Measurements from ENCODE around the gene SMS.

Gene SMS

GRCh38 chrX:21959362-21960051 lies 19.0 kb downstream of the SMS start:
- Mint-ChIP-seq H3K27me3 (ENCODE audit: low read depth) (no peaks in the 10 kb centered on the region), H3K4me1 (peaks cover 59% of the 10 kb centered on the region), H3K27ac (peak overlapping the region; percentile 35 to 77 (median 61)), H3K36me3 (ENCODE audit: low read depth) (peaks cover 33% of the 10 kb centered on the region), H3K4me3 (no peak overlapping the region), H3K9me3 (no peaks in the 10 kb centered on the region)
- TF ChIP-seq, protein P1, sequence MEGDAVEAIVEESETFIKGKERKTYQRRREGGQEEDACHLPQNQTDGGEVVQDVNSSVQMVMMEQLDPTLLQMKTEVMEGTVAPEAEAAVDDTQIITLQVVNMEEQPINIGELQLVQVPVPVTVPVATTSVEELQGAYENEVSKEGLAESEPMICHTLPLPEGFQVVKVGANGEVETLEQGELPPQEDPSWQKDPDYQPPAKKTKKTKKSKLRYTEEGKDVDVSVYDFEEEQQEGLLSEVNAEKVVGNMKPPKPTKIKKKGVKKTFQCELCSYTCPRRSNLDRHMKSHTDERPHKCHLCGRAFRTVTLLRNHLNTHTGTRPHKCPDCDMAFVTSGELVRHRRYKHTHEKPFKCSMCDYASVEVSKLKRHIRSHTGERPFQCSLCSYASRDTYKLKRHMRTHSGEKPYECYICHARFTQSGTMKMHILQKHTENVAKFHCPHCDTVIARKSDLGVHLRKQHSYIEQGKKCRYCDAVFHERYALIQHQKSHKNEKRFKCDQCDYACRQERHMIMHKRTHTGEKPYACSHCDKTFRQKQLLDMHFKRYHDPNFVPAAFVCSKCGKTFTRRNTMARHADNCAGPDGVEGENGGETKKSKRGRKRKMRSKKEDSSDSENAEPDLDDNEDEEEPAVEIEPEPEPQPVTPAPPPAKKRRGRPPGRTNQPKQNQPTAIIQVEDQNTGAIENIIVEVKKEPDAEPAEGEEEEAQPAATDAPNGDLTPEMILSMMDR (IDR thresholded peaks at IDR 0.05; ENCODE audit: unreplicated experiment in 3 of 3) = no peak

DNA sequence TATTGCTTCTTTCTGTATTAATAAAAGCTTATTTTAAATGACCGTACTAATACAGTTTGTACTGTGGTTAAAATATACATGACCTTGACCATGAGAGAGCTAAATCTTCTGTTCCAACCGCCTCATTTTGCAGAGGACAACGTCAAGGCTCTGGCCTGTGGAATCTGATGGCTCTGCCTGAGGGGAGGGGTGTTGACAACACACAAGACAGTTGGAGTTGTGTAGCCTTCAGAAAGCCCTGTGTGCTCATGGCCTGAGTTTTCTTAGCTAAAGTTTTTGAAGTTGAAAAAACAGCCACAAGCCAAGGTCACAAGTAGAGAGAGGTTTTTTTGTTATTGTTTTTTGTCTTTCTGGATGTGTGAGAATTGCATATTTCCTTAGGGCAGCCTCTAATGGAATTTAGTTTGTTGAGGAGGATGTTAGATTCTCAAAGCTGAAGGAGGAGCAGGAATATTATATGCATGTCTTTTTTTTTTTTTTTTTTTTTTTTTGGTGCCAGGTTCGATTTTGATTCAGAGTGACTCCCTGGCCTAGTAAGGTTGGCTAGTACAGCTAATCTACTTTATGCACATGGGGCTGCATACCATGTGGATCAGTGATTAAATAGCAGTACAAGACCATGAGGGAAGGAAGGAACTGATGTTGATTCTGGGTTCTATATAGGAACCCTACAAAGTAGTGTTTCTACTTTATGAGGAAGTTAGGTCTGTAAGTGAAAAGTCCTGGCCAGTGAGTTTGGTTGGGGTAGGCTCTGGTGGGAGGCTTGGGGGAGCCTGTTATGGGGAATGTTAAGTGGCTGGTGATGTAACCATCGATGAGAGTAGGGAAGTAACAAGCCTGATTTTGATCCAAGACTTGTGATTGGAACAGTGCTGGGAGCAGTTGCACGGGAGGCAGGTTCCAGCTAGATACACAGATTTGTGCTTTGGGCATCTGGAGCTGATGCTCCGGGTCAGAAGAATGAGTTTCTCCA lies 20.3 kb downstream of the SMS start:
- Mint-ChIP-seq H3K27ac (peak overlapping the region; percentile 35 to 77 (median 75)), H3K36me3 (ENCODE audit: low read depth) (peaks cover 30% of the 10 kb centered on the region), H3K4me3 (no peak overlapping the region), H3K4me1 (peaks cover 55% of the 10 kb centered on the region), H3K27me3 (ENCODE audit: low read depth) (no peaks in the 10 kb centered on the region), H3K9me3 (no peaks in the 10 kb centered on the region)
- TF ChIP-seq, protein P1 (IDR thresholded peaks at IDR 0.05; ENCODE audit: unreplicated experiment in 3 of 3) = no peak

GRCh38 chrX:21962361-21962760 lies 21.9 kb downstream of the SMS start:
- Mint-ChIP-seq H3K4me1 (peaks cover 59% of the 10 kb centered on the region), H3K27ac (peak overlapping the region; percentile 69 to 77 (median 76)), H3K36me3 (ENCODE audit: low read depth) (peaks cover 36% of the 10 kb centered on the region), H3K4me3 (no peak overlapping the region), H3K9me3 (no peaks in the 10 kb centered on the region), H3K27me3 (ENCODE audit: low read depth) (no peaks in the 10 kb centered on the region)
- TF ChIP-seq, protein P1 (IDR thresholded peaks at IDR 0.05; ENCODE audit: unreplicated experiment in 3 of 3) = no peak

DNA sequence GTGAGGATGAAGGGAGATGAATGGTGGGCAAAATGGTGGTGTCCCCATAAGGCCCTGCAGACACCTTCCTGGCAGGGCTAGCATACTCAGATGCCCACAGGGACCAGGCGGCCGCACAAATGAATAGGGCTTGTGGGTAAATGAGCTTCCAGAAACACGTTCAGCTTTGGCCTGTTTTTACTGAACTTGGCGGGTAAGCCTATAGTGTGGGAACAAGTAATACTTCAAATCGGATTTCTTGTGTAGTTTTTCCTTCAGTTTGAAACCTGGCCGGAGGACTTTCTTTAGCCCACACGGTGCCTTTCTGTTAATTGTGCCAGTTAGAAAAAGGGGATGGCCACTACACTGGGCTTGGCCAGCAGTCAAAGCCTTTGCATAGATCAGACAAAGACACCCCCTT lies 22.8 kb downstream of the SMS start:
- Mint-ChIP-seq H3K4me1 (peaks cover 59% of the 10 kb centered on the region), H3K4me3 (no peak overlapping the region), H3K36me3 (ENCODE audit: low read depth) (peaks cover 33% of the 10 kb centered on the region), H3K27ac (peak overlapping the region; percentile 46 to 69 (median 55)), H3K27me3 (ENCODE audit: low read depth) (no peaks in the 10 kb centered on the region), H3K9me3 (no peaks in the 10 kb centered on the region)
- TF ChIP-seq, protein P1 (IDR thresholded peaks at IDR 0.05; ENCODE audit: unreplicated experiment in 3 of 3) = no peak

DNA sequence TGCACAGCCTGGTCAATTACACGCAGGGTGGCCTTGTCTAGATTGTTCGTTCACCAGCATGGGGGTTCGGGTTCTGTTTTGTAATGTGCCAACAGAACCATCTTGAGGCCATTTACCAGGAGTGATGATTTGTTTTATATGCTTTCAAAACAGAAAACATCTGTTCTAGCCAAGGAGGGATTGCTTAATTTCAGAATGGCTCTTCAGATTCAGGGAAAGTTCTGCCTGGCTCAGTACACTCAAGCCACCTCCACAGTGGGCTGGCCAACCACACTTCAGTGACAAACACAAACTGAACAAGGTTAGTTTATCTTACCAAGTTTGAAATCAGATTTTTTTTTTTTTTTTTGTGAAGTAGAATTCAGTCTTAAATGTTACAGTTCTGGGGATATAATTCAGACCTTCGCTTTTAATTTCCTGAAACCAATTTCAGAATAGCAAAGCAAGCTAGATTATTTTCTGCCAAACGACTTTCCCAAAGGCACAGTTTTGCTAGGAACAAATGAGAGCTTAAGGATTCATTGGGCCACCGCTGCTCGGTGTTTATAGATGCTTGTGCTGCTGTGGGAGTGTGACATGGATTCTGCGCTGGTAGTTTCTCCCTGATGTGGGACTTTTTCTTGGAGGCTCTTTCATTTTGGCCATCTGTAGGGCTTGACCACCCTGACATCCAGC lies 23.4 kb downstream of the SMS start:
- peak overlapping the region; percentile 46 to 69 (median 55) for H3K27ac Mint-ChIP-seq
- no peaks in the 10 kb centered on the region for H3K27me3 Mint-ChIP-seq (ENCODE audit: low read depth)
- peaks cover 55% of the 10 kb centered on the region for H3K4me1 Mint-ChIP-seq
- no peaks in the 10 kb centered on the region for H3K9me3 Mint-ChIP-seq
- TF ChIP-seq, protein P1 (IDR thresholded peaks at IDR 0.05; ENCODE audit: unreplicated experiment in 3 of 3) = no peak
- peaks cover 32% of the 10 kb centered on the region for H3K36me3 Mint-ChIP-seq (ENCODE audit: low read depth)
- no peak overlapping the region for H3K4me3 Mint-ChIP-seq
